K562 (cell line): Measurements from ENCODE around the gene PKDREJ. TPM values are rescaled to one million over a fixed set of nuclear protein-coding genes. Genes with fewer than 3 reads are reported as not detected.

Experiments
- ATAC-seq: fragments of 200-7000 bp; cut with Tn5 transposase; 3 replicates; pipeline ENCODE4 v1.9.1; 2020; ENCODE audit warnings: moderate library complexity
- BruUV-seq: library from RNA; stranded (reverse); fragments of 400-500 nt; replicated peaks from 2 replicates; lab custom pipeline; 2021; lab: Mats Ljungman, UMichigan
- CTCF ChIA-PET: fragments of 300-600 bp; formaldehyde crosslinking; extraction: SDS; loops from one replicate; lab custom pipeline; 2021; ENCODE audit warnings: low intra/inter-chr PET ratio; lab: Yijun Ruan, JAX
- POLR2A ChIA-PET: fragments of 300-600, 350-650 bp; sonication (Branson Sonifier 250); formaldehyde crosslinking; extraction: SDS; loops from one replicate; lab custom pipeline; 2021; ENCODE audit warnings: antibody characterized with exemption, inconsistent platforms; lab: Yijun Ruan, JAX
- DNase-seq, 4 experiments: peaks; one replicate each; pipeline versions ENCODE4 v3.0.0 to v3.0.0-alpha.2; 2011 to 2018; ENCODE audit warnings: low spot score in 3 of 4, mixed read lengths in 3 of 4; ENCODE audit errors: extremely low read depth in 1 of 4
- FAIRE-seq: peaks from 2 replicates; lab custom pipeline; 2011; peaks lifted over from hg19 to GRCh38; lab: Jason Lieb, UNC
- H2AFZ ChIP-seq: 2 replicates; pipeline ENCODE4 v1.6.0; 2011; ENCODE audit warnings: low read depth, low read length, control low read depth, inconsistent platforms
- H3K27ac ChIP-seq: fragments of 200-600 bp; 3 replicates; pipeline ENCODE4 v1.8.0; 2011; ENCODE audit warnings: low read depth, mild to moderate bottlenecking, control low read depth, inconsistent platforms, low read length, moderate library complexity, mixed read lengths; ENCODE audit errors: extremely low read depth
- H3K27me3 ChIP-seq, 2 experiments: fragments of 300-600 bp in 1 of 2; 2 replicates in 1 of 2; 3 replicates in 1 of 2; pipeline versions ENCODE4 v1.6.0 to v1.8.0; 2011; ENCODE audit warnings: inconsistent platforms in 2 of 2, low read length in 2 of 2, mild to moderate bottlenecking in 1 of 2, mixed read lengths in 1 of 2, moderate library complexity in 1 of 2; ENCODE audit not compliant: control insufficient read depth in 2 of 2, insufficient read depth in 2 of 2
- H3K36me3 ChIP-seq: fragments of 300-600 bp; 3 replicates; pipeline ENCODE4 v1.8.0; 2011; ENCODE audit warnings: mild to moderate bottlenecking, low read length, inconsistent platforms; ENCODE audit not compliant: control insufficient read depth, insufficient read depth
- H3K4me1 ChIP-seq, 2 experiments: fragments of 200-600 bp in 1 of 2; replicated peaks in 1 of 2; 2 replicates in 1 of 2; 3 replicates in 1 of 2; pipeline versions ENCODE4 v1.5.1 to v1.8.0; 2011; ENCODE audit warnings: inconsistent platforms in 2 of 2, low read length in 2 of 2, mild to moderate bottlenecking in 1 of 2, mixed read lengths in 1 of 2, moderate library complexity in 1 of 2; ENCODE audit not compliant: control insufficient read depth in 2 of 2, insufficient read depth in 2 of 2
- H3K4me2 ChIP-seq: 2 replicates; pipeline ENCODE4 v1.6.1; 2011; ENCODE audit warnings: low read length, control low read depth, inconsistent platforms, mixed read lengths; ENCODE audit not compliant: insufficient read depth
- H3K4me3 ChIP-seq: fragments of 200-600 bp; sonication (generic), shearing (Covaris generic); 2 replicates; pipeline ENCODE4 v1.5.1; 2016; ENCODE audit warnings: control low read depth, inconsistent platforms
- H3K79me2 ChIP-seq: fragments of 200-600 bp; 3 replicates; pipeline ENCODE4 v1.8.0; 2011; ENCODE audit warnings: low read length, inconsistent platforms; ENCODE audit not compliant: control insufficient read depth, insufficient read depth
- H3K9ac ChIP-seq, 2 experiments: 2 replicates each; pipeline versions ENCODE4 v1.6.0 to v1.6.1; 2011; ENCODE audit warnings: low read depth in 2 of 2, low read length in 2 of 2, control low read depth in 1 of 2, inconsistent platforms in 1 of 2, mild to moderate bottlenecking in 1 of 2, mixed read lengths in 1 of 2; ENCODE audit not compliant: insufficient read depth in 1 of 2
- H3K9me1 ChIP-seq: one replicate; pipeline ENCODE4 v1.6.0; 2011; ENCODE audit warnings: inconsistent platforms, mild to moderate bottlenecking, low read length, moderate library complexity; ENCODE audit not compliant: control insufficient read depth, insufficient read depth
- H3K9me3 ChIP-seq: replicated peaks from 2 replicates; pipeline ENCODE4 v1.5.1; 2011; ENCODE audit warnings: low read depth, low read length, inconsistent platforms; ENCODE audit not compliant: control insufficient read depth, insufficient read depth
- H4K20me1 ChIP-seq: replicated peaks from 2 replicates; pipeline ENCODE4 v1.6.1; 2011; ENCODE audit warnings: low read length, inconsistent platforms, mixed read lengths; ENCODE audit not compliant: control insufficient read depth, insufficient read depth
- ARID3A ChIP-seq: IDR thresholded peaks from 2 replicates; pipeline ENCODE4 v1.6.1; 2012; ENCODE audit warnings: low read depth, low read length, improper control_type of control experiment, borderline replicate concordance
- GMEB1 ChIP-seq: fragments of 250-450 bp; sonication (Bioruptor Pico); IDR thresholded peaks from 2 replicates; pipeline ENCODE4 v1.4.0; 2020; ENCODE audit warnings: mild to moderate bottlenecking
- HNRNPL ChIP-seq: fragments of 200-400 bp; formaldehyde crosslinking; IDR thresholded peaks from 2 replicates; pipeline ENCODE4 v1.6.1; 2017; ENCODE audit warnings: low read depth, mild to moderate bottlenecking, low read length
- HNRNPLL ChIP-seq: fragments of 200-400 bp; formaldehyde crosslinking; IDR thresholded peaks from 2 replicates; pipeline ENCODE4 v1.6.1; 2017; ENCODE audit warnings: low read length, low read depth, mild to moderate bottlenecking; ENCODE audit not compliant: poor library complexity, severe bottlenecking
- IRF2 ChIP-seq: sonication (generic); formaldehyde crosslinking; IDR thresholded peaks from 2 replicates; pipeline ENCODE4 v1.8.1; 2022; ENCODE audit warnings: mild to moderate bottlenecking, missing genetic modification reagents
- PCBP2 ChIP-seq: fragments of 200-400 bp; formaldehyde crosslinking; IDR thresholded peaks from 2 replicates; pipeline ENCODE4 v1.6.1; 2018; ENCODE audit warnings: low read length, low read depth, mild to moderate bottlenecking, moderate library complexity; ENCODE audit not compliant: poor library complexity, severe bottlenecking
- TFAP4 ChIP-seq: sonication (generic); formaldehyde crosslinking; IDR thresholded peaks from 2 replicates; pipeline ENCODE4 v1.8.0; 2022; ENCODE audit warnings: missing genetic modification reagents, mild to moderate bottlenecking, moderate library complexity, borderline replicate concordance
- ZBTB5 ChIP-seq: fragments of 450-650 bp; IDR thresholded peaks from 2 replicates; pipeline ENCODE4 v1.6.1; 2017; ENCODE audit warnings: antibody characterized with exemption
- WGBS: fragments of 100-300 bp; shearing (Covaris generic); methylation state at CpG from one replicate; pipeline ENCODE4 v1.1.6; 2016; ENCODE audit warnings: low coverage, mixed read lengths; ENCODE audit not compliant: insufficient coverage; ENCODE audit errors: missing lambda C conversion rate; 5-methylcytosine and 5-hydroxymethylcytosine counted together
- in situ Hi-C: fragments of 300-500 bp; cut with MboI; formaldehyde crosslinking; loops from 4 replicates; pipeline ENCODE4 v1.15.0; 2018; ENCODE audit warnings: inconsistent platforms, mixed read lengths
- intact Hi-C: fragments of 100-400 bp; cut with micrococcal nuclease; formaldehyde crosslinking; loops from 2 replicates; pipeline ENCODE4 v1.14.2; 2022
- polyA plus RNA-seq, 8 experiments: library from polyadenylated mRNA; depleted of rRNA in 4 of 8; stranded (reverse) in 5 of 8; unstranded in 3 of 8; fragments of >200 nt; fragmentation: Nextera tagmentation in 2 of 8; fragmentation: Illumina TruSeq in 1 of 8; extraction: Ambion mirVana in 2 of 8; extraction: Trizol in 1 of 8; gene quantifications; 2 replicates each; pipeline versions ENCODE4 v1.2.1 to v1.2.3, GENCODE V29; 2011 to 2014; ENCODE audit warnings: inconsistent platforms in 1 of 8, missing spikeins in 1 of 8
- total RNA-seq, 7 experiments: library from RNA; depleted of rRNA in 6 of 7; stranded (reverse); fragments of >200 nt in 6 of 7; fragmentation: Illumina TruSeq in 2 of 7; extraction: Trizol in 2 of 7; gene quantifications; 2 replicates each; pipeline versions ENCODE4 v1.2.1 to v1.2.3, GENCODE V29; 2011 to 2021; ENCODE audit warnings: low replicate concordance in 1 of 7
- TF ChIP-seq, protein P1 (sequence below): fragments of 450-650 bp; IDR thresholded peaks from 2 replicates; pipeline ENCODE4 v1.6.1; 2014; ENCODE audit warnings: low read depth, mild to moderate bottlenecking, moderate library complexity, borderline replicate concordance

Gene PKDREJ
- total and polyA plus RNA-seq, 9 of the 15 experiments (the other 6 are each of a cell fraction or from before 2014, with no cell fraction given) = 0.03 TPM; not detected in 8

DNA sequence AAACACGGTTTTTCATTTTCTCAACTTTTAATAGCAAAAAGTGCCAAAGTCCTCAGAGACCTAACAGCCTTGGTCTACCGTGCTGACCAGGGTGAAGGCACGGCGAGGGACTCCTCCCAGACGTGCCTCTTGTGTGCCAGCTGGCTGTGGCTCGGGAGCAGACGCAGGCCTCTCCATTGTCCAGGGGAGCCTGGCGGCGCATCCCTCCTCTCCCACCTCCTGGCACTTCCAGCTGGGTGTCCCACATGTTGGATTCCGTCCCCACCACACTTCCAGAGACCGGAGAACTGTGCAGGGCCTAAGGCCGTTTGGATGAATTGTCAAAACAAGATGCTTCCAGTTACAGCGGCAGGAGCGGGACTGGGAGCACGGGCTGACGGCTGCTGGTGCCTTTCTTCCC is 24.6 kb downstream of the PKDREJ start (continued):
- TF ChIP-seq PCBP2 (no peak), IRF2 (CRISPR knock-in tag) (no peak), ZBTB5 (no peak)
- TF ChIP-seq, all 486 proteins: peak for 0

DNA sequence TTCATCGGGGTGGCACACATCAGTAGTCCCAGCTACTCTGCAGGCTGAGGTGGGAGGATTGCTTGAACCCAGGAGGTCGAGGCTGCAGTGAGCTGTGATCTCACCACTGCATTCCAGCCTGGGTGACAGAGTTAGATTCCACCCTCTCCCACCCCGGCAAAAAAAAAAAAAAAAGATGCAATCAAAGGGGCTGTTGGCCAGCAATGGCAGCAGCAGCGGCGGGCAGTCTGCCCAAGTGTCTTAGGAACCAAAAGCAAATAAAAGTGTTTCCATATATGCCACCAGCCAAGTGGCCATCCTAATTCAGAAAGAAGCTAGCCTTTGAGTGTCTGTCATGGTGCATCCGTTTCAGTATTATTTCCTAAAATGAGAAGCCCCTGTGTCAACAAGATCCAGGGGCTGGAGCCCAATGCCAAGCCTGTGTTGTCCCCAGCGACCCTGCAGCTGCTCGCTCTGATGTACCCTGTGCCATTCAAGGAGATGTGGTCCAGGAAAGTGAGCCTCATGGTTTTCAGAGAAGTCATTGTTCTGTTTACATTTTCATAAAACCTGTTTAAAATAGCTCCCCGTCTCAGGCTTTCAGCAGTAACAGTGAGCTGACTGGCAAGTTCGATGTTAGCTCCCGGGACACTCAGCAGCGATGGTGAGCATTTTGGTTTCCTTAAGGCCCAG is 25.6 kb downstream of the PKDREJ start:
- no peak overlapping the region for H3K4me3 ChIP-seq
- no peaks in the 10 kb centered on the region for H3K9me3 ChIP-seq
- H3K27me3 ChIP-seq = no peaks in the 10 kb centered on the region
- no peak overlapping the region for H3K27ac ChIP-seq
- H3K9me1 ChIP-seq = no peaks in the 10 kb centered on the region
- POLR2A ChIA-PET = interaction anchor here (1.2 kb wide), 1 partner anchor 13 kb away, joined by 3 read pairs; the partner anchor contains the start of gene CDPF1
- no peak for ATAC-seq
- no peak overlapping the region for H3K9ac ChIP-seq
- H3K79me2 ChIP-seq = no peaks in the 10 kb centered on the region
- H3K36me3 ChIP-seq = no peaks in the 10 kb centered on the region
- DNase-seq = no peak
- no TSS peak for BruUV-seq
- no peak overlapping the region for H2AFZ ChIP-seq
- CTCF ChIA-PET = no interaction called here
- no peaks in the 10 kb centered on the region for H4K20me1 ChIP-seq
- intact Hi-C loops (no loop called here), in situ Hi-C loops (no loop called here)
- WGBS = 77% methylated on average over 12 of the region's 12 CpGs
- no peak overlapping the region for H3K4me2 ChIP-seq
- H3K4me1 ChIP-seq = peaks cover 40 to 41% of the 10 kb centered on the region in 2 experiments; a peak in 4 of 5 replicates
- no peak for FAIRE-seq
- TF ChIP-seq HNRNPL (no peak), HNRNPLL (no peak), ARID3A (no peak), GMEB1 (CRISPR knock-in tag) (no peak), TFAP4 (CRISPR knock-in tag) (no peak)
- TF ChIP-seq, protein P1, sequence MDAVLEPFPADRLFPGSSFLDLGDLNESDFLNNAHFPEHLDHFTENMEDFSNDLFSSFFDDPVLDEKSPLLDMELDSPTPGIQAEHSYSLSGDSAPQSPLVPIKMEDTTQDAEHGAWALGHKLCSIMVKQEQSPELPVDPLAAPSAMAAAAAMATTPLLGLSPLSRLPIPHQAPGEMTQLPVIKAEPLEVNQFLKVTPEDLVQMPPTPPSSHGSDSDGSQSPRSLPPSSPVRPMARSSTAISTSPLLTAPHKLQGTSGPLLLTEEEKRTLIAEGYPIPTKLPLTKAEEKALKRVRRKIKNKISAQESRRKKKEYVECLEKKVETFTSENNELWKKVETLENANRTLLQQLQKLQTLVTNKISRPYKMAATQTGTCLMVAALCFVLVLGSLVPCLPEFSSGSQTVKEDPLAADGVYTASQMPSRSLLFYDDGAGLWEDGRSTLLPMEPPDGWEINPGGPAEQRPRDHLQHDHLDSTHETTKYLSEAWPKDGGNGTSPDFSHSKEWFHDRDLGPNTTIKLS = no peak
